Sigmoid colon (tissue), 4 donors: ENCODE results near the gene KRT17.
"Not testable (repeated sequence)": the region's sequence is repeated elsewhere in the genome, so short reads cannot be mapped to it uniquely, and the experiment has no call there.

Experiments
- CTCF ChIP-seq, 4 experiments: fragments of 450-650 bp in 3 of 4; fragments of 200-600 bp in 1 of 4; IDR thresholded peaks; one replicate each; pipeline ENCODE4 v1.5.1; 2016 to 2019; ENCODE audit warnings: antibody characterized with exemption in 4 of 4, mild to moderate bottlenecking in 3 of 4, moderate library complexity in 2 of 4
- POLR2AphosphoS5 ChIP-seq, 4 donors: sonication (generic); formaldehyde crosslinking; IDR thresholded peaks; one replicate each; pipeline ENCODE4 v1.6.1; 2017; ENCODE audit warnings: antibody characterized with exemption in 4 of 4

- not testable (repeated sequence) for TF ChIP-seq POLR2AphosphoS5, CTCF (IDR thresholded peaks at IDR 0.05)
Measured at GRCh38 chr17:41622340-41623183, 1.8 kb downstream of the KRT17 start.
